RWPE1 (cell line): Measurements from ENCODE around the gene COL15A1.

ENCODE experiments used
- CTCF ChIA-PET: fragments of 350-600 bp; sonication (Branson Sonifier 250); formaldehyde crosslinking; extraction: SDS; loops from one replicate; lab custom pipeline; 2021; lab: Yijun Ruan, JAX
- POLR2A ChIA-PET: fragments of 400-600 bp; formaldehyde crosslinking; extraction: SDS; loops from one replicate; lab custom pipeline; 2020; ENCODE audit warnings: antibody characterized with exemption; ENCODE audit not compliant: low non-redundant PET; lab: Yijun Ruan, JAX
- DNase-seq: peaks from one replicate; pipeline ENCODE4 v3.0.0; 2012; ENCODE audit warnings: low spot score
- H3K27ac ChIP-seq: fragments of 450-650 bp; 2 replicates; pipeline ENCODE4 v1.5.1; 2017
- CTCF ChIP-seq: fragments of 450-650 bp; conservative IDR thresholded peaks from 2 replicates; pipeline ENCODE4 v1.5.1; 2017; ENCODE audit warnings: low read depth, mild to moderate bottlenecking

COL15A1 gene

GRCh38 chr9:99044827-99045226, 101.1 kb downstream of the COL15A1 start:
- no peak for TF ChIP-seq CTCF
- POLR2A ChIA-PET, result no interaction called here
- no peak for DNase-seq
- CTCF ChIA-PET, result no interaction called here
- H3K27ac ChIP-seq, result no peak overlapping the region

DNA sequence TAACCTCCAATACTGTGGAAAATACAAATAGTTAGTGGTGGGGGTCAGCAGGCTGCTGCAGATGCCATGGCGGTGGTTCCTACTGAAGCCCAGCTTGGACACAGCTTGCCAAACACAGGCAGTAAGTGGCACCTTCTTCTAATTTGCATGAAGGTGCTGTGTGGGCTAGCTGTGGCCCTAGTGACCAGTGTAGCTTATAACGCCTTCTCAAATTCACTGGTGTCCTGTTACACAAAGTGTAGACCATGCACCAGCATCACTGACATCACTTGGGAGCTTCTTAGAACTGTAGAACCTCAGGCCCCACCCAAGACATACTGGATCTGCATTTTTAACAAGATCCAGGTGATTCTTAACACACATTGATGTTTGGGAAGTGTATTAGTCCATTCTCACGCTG, 102.4 kb downstream of the COL15A1 start:
- ChIA-PET POLR2A (no interaction called here), CTCF (no interaction called here)
- DNase-seq, result no peak
- no peak for TF ChIP-seq CTCF
- no peak overlapping the region for H3K27ac ChIP-seq

DNA sequence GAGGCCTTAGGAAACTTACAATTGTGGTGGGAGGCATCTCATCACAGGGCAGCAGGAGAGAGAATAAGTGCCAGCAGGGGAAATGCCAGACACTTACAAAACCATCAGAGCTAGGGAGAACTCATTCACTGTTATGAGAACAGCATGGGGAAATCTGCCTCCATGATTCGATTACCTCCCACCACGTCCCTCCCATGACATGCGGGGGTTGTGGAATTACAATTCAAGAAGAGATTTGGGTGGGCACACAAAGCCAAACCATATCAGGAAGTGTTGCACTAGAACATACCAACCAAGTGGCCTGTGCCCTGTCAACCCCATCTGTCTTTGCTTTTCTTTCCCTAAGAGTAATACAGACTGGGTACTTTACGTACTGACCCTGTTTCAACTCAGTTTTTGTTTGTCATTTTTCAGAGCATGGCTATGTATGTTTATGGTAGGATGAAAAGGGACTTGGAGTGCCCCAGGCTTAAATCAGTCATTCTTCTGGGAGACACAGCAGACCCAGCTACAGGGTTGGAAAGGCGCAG, 102.9 kb downstream of the COL15A1 start:
- no peak for TF ChIP-seq CTCF
- ChIA-PET CTCF (no interaction called here), POLR2A (no interaction called here)
- no peak for DNase-seq
- H3K27ac ChIP-seq, result no peak overlapping the region

GRCh38 chr9:99049228-99049627, 105.5 kb downstream of the COL15A1 start:
- TF ChIP-seq CTCF, result no peak

GRCh38 chr9:99049641-99050040, 105.9 kb downstream of the COL15A1 start:
- no peak for TF ChIP-seq CTCF
- CTCF ChIA-PET, result interaction anchor here (0.6 to 0.9 kb wide), 2 partner anchors 22 to 112 kb away, joined by 3 read pairs; no protein-coding TSS in a partner anchor
- POLR2A ChIA-PET, result no interaction called here
- H3K27ac ChIP-seq, result no peak overlapping the region
- DNase-seq, result no peak

More at GRCh38 chr9:99049228-99049627, 105.5 kb downstream of the COL15A1 start:
- DNase-seq, result no peak
- H3K27ac ChIP-seq, result no peak overlapping the region
- ChIA-PET CTCF (interaction anchor here (0.6 to 0.9 kb wide), 2 partner anchors 22 to 112 kb away, joined by 3 read pairs; no protein-coding TSS in a partner anchor), POLR2A (no interaction called here)

DNA sequence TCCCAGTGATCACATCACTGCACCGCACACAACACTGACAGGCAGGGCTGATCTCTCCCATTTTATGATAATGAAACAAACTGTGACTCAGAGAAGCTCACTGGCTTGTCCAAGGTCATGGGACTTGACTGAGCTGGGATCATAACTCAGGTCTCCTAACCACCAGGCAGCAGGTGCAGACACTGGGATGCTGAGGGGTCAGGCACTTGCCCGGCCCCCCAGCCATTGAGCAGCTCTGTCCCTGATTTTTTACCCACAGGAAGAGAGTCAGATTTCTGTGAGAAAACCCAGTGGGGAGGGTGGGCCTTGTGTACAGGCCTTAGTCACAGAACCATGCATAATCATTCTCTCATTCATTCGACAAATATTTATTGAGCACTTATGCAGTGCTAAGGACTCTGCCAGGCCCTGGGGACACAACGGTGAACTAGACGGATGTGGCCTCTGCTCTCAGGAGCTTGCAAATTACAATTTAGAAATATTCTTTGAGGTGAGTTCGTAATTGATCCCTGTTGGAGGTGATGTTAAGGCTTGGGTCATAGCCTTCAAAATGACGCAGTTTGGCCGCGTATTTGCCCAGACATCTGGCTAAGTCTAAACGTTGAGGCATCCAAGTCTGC, 106.7 kb downstream of the COL15A1 start:
- ChIA-PET CTCF (no interaction called here), POLR2A (no interaction called here)
- DNase-seq, result no peak
- TF ChIP-seq CTCF, result no peak
- H3K27ac ChIP-seq, result no peak overlapping the region
